HCT116 (cell line): Measurements from ENCODE around the gene SLC27A5. TPM values are rescaled to one million over a fixed set of nuclear protein-coding genes. Genes with fewer than 3 reads are reported as not detected.

Source experiments
- ATAC-seq: fragments of 200-7000 bp; cut with Tn5 transposase; 2 replicates; pipeline ENCODE4 v1.9.1; 2020; ENCODE audit warnings: mild to moderate bottlenecking, moderate library complexity
- BruUV-seq: library from RNA; stranded (reverse); fragments of 400-500 nt; replicated peaks from 2 replicates; lab custom pipeline; 2021; lab: Mats Ljungman, UMichigan
- CTCF ChIA-PET: fragments of 300-600 bp; sonication (Branson Sonifier 250); formaldehyde crosslinking; loops from one replicate; lab custom pipeline; 2021; ENCODE audit warnings: antibody characterized with exemption; lab: Charles Lee
- POLR2A ChIA-PET: fragments of 300-600, 350-600 bp; sonication (Branson Sonifier 250); formaldehyde crosslinking; loops from one replicate; lab custom pipeline; 2021; ENCODE audit warnings: antibody characterized with exemption; lab: Charles Lee
- RAD21 ChIA-PET, 2 experiments: fragments of 300-600 bp; sonication (Branson Sonifier 250); formaldehyde crosslinking; loops; one replicate each; lab custom pipeline; 2023; ENCODE audit warnings: low total read pairs in 2 of 2; ENCODE audit not compliant: uncharacterized antibody in 2 of 2, unreplicated experiment in 2 of 2, low non-redundant PET in 1 of 2; lab: Charles Lee
- DNase-seq: peaks from one replicate; pipeline ENCODE4 v3.0.0-alpha.2; 2010; ENCODE audit warnings: low read depth, low spot score
- H2AFZ ChIP-seq: fragments of 200-600 bp; shearing (Covaris generic), sonication (generic); 2 replicates; pipeline ENCODE4 v1.6.1; 2017; ENCODE audit warnings: low read depth, mixed run types, mixed read lengths, antibody characterized with exemption, low read length; ENCODE audit not compliant: poor library complexity, severe bottlenecking
- H3K27ac ChIP-seq: 2 replicates; pipeline ENCODE4 v1.5.1; 2012; ENCODE audit warnings: low read depth, low read length
- H3K27me3 ChIP-seq: fragments of 200-600 bp; sonication (generic); 2 replicates; pipeline ENCODE4 v1.6.1; 2016; ENCODE audit warnings: mixed run types, low read length, mixed read lengths; ENCODE audit not compliant: insufficient read depth
- H3K36me3 ChIP-seq, 2 experiments: fragments of 200-500 bp in 1 of 2; fragments of 200-600 bp in 1 of 2; sonication (Bioruptor generic) in 1 of 2; sonication (generic) in 1 of 2; 2 replicates each; pipeline versions ENCODE4 v1.5.1 to v1.6.1; 2014 to 2016; ENCODE audit warnings: low read length in 2 of 2, inconsistent platforms in 1 of 2, mixed read lengths in 1 of 2, mixed run types in 1 of 2; ENCODE audit not compliant: insufficient read depth in 2 of 2, control insufficient read depth in 1 of 2
- H3K4me1 ChIP-seq, 2 experiments: fragments of 200-600 bp in 1 of 2; sonication (generic) in 1 of 2; 2 replicates each; pipeline versions ENCODE4 v1.5.1 to v1.6.1; 2012 to 2017; ENCODE audit warnings: low read length in 2 of 2, inconsistent platforms in 1 of 2, mild to moderate bottlenecking in 1 of 2, mixed read lengths in 1 of 2, mixed run types in 1 of 2, moderate library complexity in 1 of 2; ENCODE audit not compliant: insufficient read depth in 2 of 2, control insufficient read depth in 1 of 2
- H3K4me2 ChIP-seq: fragments of 200-600 bp; sonication (generic); 2 replicates; pipeline ENCODE4 v1.6.1; 2017; ENCODE audit warnings: mixed run types, low read length, mixed read lengths
- H3K4me3 ChIP-seq, 2 experiments: fragments of 200-600 bp in 1 of 2; sonication (generic) in 1 of 2; replicated peaks in 1 of 2; 2 replicates each; pipeline ENCODE4 v1.5.1; 2011 to 2016; ENCODE audit warnings: low read length in 2 of 2, control low read depth in 1 of 2, low read depth in 1 of 2, mild to moderate bottlenecking in 1 of 2, mixed read lengths in 1 of 2, mixed run types in 1 of 2
- H3K79me2 ChIP-seq: fragments of 200-600 bp; sonication (generic); 2 replicates; pipeline ENCODE4 v1.6.1; 2017; ENCODE audit warnings: mild to moderate bottlenecking, mixed run types, low read length, moderate library complexity, mixed read lengths; ENCODE audit not compliant: insufficient read depth
- H3K9ac ChIP-seq: fragments of 200-600 bp; sonication (generic); 2 replicates; pipeline ENCODE4 v1.6.1; 2016; ENCODE audit warnings: low read length, mixed read lengths
- H3K9me2 ChIP-seq: fragments of 200-600 bp; sonication (generic), shearing (Covaris generic); 2 replicates; pipeline ENCODE4 v1.6.1; 2017; ENCODE audit warnings: mixed run types, mild to moderate bottlenecking, moderate library complexity; ENCODE audit not compliant: insufficient read depth
- H3K9me3 ChIP-seq, 2 experiments: fragments of 200-500 bp in 1 of 2; fragments of 200-600 bp in 1 of 2; sonication (Bioruptor generic) in 1 of 2; sonication (generic) in 1 of 2; 2 replicates each; pipeline ENCODE4 v1.6.1; 2014 to 2017; ENCODE audit warnings: low read length in 2 of 2, mixed read lengths in 2 of 2, inconsistent platforms in 1 of 2, low read depth in 1 of 2, mild to moderate bottlenecking in 1 of 2, mixed run types in 1 of 2, moderate library complexity in 1 of 2; ENCODE audit not compliant: control insufficient read depth in 1 of 2, insufficient read depth in 1 of 2
- H4K20me1 ChIP-seq: fragments of 200-600 bp; sonication (generic), shearing (Covaris generic); 2 replicates; pipeline ENCODE4 v1.6.1; 2017; ENCODE audit warnings: mixed run types, mild to moderate bottlenecking, moderate library complexity; ENCODE audit not compliant: insufficient read depth
- CBX3 ChIP-seq: IDR thresholded peaks from 2 replicates; pipeline ENCODE4 v1.6.1; 2012; ENCODE audit warnings: low read depth
- CEBPB ChIP-seq: IDR thresholded peaks from 2 replicates; pipeline ENCODE4 v1.6.1; 2012; ENCODE audit warnings: low read depth
- EGR1 ChIP-seq: IDR thresholded peaks from 2 replicates; pipeline ENCODE4 v1.6.1; 2012; ENCODE audit warnings: low read depth
- ELF1 ChIP-seq: IDR thresholded peaks from 2 replicates; pipeline ENCODE4 v1.6.1; 2012; ENCODE audit warnings: low read depth, borderline replicate concordance
- EZH2 ChIP-seq: fragments of 200-600 bp; sonication (generic); IDR thresholded peaks from 2 replicates; pipeline ENCODE4 v1.6.1; 2017; ENCODE audit warnings: antibody characterized with exemption, mixed run types
- JUND ChIP-seq: IDR thresholded peaks from 2 replicates; pipeline ENCODE4 v1.6.1; 2012
- POLR2A ChIP-seq: IDR thresholded peaks from 2 replicates; pipeline ENCODE4 v1.7.0; 2011; ENCODE audit warnings: borderline replicate concordance; ENCODE audit not compliant: insufficient read depth, insufficient read length; ENCODE audit errors: extremely low read depth
- POLR2AphosphoS5 ChIP-seq: IDR thresholded peaks from 2 replicates; pipeline ENCODE4 v1.6.1; 2011; ENCODE audit warnings: mild to moderate bottlenecking, low read depth, low read length, moderate library complexity
- RAD21 ChIP-seq: IDR thresholded peaks from 2 replicates; pipeline ENCODE4 v1.6.1; 2012; ENCODE audit warnings: low read depth, mild to moderate bottlenecking
- SIN3A ChIP-seq: IDR thresholded peaks from 2 replicates; pipeline ENCODE4 v1.6.1; 2012; ENCODE audit warnings: low read depth
- SRF ChIP-seq: IDR thresholded peaks from 2 replicates; pipeline ENCODE4 v1.6.1; 2012; ENCODE audit warnings: low read depth
- TCF7L2 ChIP-seq: IDR thresholded peaks from 2 replicates; pipeline ENCODE4 v1.7.0; 2011; ENCODE audit warnings: borderline replicate concordance, inconsistent platforms; ENCODE audit not compliant: insufficient read depth, insufficient read length; ENCODE audit errors: extremely low read depth
- YY1 ChIP-seq: IDR thresholded peaks from 2 replicates; pipeline ENCODE4 v1.6.1; 2011; ENCODE audit warnings: low read length, low read depth, moderate library complexity, mild to moderate bottlenecking; ENCODE audit not compliant: insufficient replicate concordance; ENCODE audit errors: extremely low read depth
- ZFX ChIP-seq: fragments of 450-650 bp; IDR thresholded peaks from 2 replicates; pipeline ENCODE4 v1.6.1; 2017
- intact Hi-C: fragments of 100-400 bp; cut with micrococcal nuclease; formaldehyde crosslinking; loops from 2 replicates; pipeline ENCODE4 v1.10.0; 2022
- total RNA-seq: library from RNA; stranded (reverse); gene quantifications from one replicate; pipeline ENCODE4 v1.2.1, GENCODE V29; 2021; ENCODE audit not compliant: unreplicated experiment
- TF ChIP-seq, protein P1 (sequence below): IDR thresholded peaks from 2 replicates; pipeline ENCODE4 v1.6.1; 2012
- TF ChIP-seq, protein P2 (sequence below): IDR thresholded peaks from 2 replicates; pipeline ENCODE4 v1.6.1; 2011; ENCODE audit warnings: mild to moderate bottlenecking, low read length, moderate library complexity; ENCODE audit not compliant: insufficient replicate concordance; ENCODE audit errors: extremely low read depth
- TF ChIP-seq, protein P3 (sequence below), 3 experiments: fragments of 200-600 bp in 1 of 3; sonication (generic) in 1 of 3; IDR thresholded peaks in 2 of 3; conservative IDR thresholded peaks in 1 of 3; 2 replicates each; pipeline ENCODE4 v1.5.1; 2012 to 2017; ENCODE audit warnings: low read depth in 2 of 3, low read length in 2 of 3, antibody characterized with exemption in 1 of 3, borderline replicate concordance in 1 of 3, control low read depth in 1 of 3, mild to moderate bottlenecking in 1 of 3, mixed read lengths in 1 of 3, mixed run types in 1 of 3, moderate library complexity in 1 of 3; ENCODE audit not compliant: insufficient read depth in 1 of 3
- TF ChIP-seq, protein P4 (sequence below): IDR thresholded peaks from 2 replicates; pipeline ENCODE4 v1.6.1; 2012; ENCODE audit warnings: low read depth

Gene SLC27A5
- total RNA-seq, 1 experiment from 2014 or later, result 27.1 TPM

DNA sequence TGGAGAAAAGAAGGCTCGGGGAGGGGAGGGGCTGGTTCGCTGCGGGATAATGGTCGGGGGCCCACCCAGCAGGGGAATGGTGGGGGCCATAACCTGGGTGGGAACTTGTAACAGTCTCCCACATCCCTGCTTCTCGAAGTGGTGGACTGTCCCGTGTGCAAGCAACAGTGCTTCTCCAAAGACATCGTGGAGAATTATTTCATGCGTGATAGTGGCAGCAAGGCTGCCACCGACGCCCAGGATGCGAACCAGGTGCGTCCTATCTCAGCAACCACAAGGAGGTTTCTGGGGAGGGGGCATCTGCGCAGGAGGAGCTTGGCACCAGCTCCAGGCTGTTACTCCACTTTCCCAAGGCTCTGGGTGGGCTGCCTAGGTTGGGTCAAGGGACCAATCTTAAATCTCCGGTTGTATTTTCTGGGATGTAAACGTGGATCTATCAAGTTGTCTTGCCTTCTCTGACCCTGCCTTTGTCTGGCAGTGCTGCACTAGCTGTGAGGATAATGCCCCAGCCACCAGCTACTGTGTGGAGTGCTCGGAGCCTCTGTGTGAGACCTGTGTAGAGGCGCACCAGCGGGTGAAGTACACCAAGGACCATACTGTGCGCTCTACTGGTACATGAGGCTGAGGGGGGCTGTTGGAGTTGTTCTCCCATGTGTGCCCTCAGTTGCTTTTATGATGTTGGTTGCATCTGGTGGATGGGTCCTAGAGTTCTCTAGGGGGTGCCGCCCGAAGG is 33.7 kb upstream of the SLC27A5 start:
- H4K20me1 ChIP-seq, result peaks cover 32% of the 10 kb centered on the region; the same call in 1 of the 2 replicates
- ATAC-seq (no peak), DNase-seq (no peak)
- no peaks in the 10 kb centered on the region for H3K9me3 ChIP-seq
- peaks cover 41 to 53% of the 10 kb centered on the region in 2 experiments; a peak in 3 of 4 replicates for H3K36me3 ChIP-seq
- peak overlapping the region; percentile 93 for H3K9ac ChIP-seq
- no peaks in the 10 kb centered on the region for H3K9me2 ChIP-seq
- H3K4me1 ChIP-seq, result peaks cover 14 to 27% of the 10 kb centered on the region in 2 experiments
- CTCF ChIA-PET, result no interaction called here
- peak overlapping the region; percentile 77 for H3K27ac ChIP-seq
- RAD21 ChIA-PET, result no interaction called here
- peaks cover 59% of the 10 kb centered on the region for H3K79me2 ChIP-seq
- POLR2A ChIA-PET, result interaction anchor here (1.3 to 2.4 kb wide), 3 partner anchors 10 to 25 kb away, joined by 3 to 21 read pairs (median 14); partner anchors contain the start of genes CHMP2A and ZBTB45
- peaks cover 1% of the 10 kb centered on the region; the same call in 1 of the 2 replicates for H3K27me3 ChIP-seq
- peak overlapping the region; percentile 90 for H3K4me2 ChIP-seq
- no peak overlapping the region for H2AFZ ChIP-seq
- TF ChIP-seq, protein P1, sequence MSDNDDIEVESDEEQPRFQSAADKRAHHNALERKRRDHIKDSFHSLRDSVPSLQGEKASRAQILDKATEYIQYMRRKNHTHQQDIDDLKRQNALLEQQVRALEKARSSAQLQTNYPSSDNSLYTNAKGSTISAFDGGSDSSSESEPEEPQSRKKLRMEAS, result no peak
- TF ChIP-seq, protein P2, sequence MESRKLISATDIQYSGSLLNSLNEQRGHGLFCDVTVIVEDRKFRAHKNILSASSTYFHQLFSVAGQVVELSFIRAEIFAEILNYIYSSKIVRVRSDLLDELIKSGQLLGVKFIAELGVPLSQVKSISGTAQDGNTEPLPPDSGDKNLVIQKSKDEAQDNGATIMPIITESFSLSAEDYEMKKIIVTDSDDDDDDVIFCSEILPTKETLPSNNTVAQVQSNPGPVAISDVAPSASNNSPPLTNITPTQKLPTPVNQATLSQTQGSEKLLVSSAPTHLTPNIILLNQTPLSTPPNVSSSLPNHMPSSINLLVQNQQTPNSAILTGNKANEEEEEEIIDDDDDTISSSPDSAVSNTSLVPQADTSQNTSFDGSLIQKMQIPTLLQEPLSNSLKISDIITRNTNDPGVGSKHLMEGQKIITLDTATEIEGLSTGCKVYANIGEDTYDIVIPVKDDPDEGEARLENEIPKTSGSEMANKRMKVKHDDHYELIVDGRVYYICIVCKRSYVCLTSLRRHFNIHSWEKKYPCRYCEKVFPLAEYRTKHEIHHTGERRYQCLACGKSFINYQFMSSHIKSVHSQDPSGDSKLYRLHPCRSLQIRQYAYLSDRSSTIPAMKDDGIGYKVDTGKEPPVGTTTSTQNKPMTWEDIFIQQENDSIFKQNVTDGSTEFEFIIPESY, result no peak
- TF ChIP-seq POLR2AphosphoS5, result no peak
- no peak for TF ChIP-seq YY1
- no peak for TF ChIP-seq CBX3
- TF ChIP-seq JUND, result no peak
- TF ChIP-seq TCF7L2, result no peak
- no peak for TF ChIP-seq EGR1
- TF ChIP-seq, protein P3, sequence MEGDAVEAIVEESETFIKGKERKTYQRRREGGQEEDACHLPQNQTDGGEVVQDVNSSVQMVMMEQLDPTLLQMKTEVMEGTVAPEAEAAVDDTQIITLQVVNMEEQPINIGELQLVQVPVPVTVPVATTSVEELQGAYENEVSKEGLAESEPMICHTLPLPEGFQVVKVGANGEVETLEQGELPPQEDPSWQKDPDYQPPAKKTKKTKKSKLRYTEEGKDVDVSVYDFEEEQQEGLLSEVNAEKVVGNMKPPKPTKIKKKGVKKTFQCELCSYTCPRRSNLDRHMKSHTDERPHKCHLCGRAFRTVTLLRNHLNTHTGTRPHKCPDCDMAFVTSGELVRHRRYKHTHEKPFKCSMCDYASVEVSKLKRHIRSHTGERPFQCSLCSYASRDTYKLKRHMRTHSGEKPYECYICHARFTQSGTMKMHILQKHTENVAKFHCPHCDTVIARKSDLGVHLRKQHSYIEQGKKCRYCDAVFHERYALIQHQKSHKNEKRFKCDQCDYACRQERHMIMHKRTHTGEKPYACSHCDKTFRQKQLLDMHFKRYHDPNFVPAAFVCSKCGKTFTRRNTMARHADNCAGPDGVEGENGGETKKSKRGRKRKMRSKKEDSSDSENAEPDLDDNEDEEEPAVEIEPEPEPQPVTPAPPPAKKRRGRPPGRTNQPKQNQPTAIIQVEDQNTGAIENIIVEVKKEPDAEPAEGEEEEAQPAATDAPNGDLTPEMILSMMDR (IDR thresholded peaks at IDR 0.05 in 2 of 3, conservative IDR thresholded peaks at IDR 0.05 in 1 of 3; ENCODE audit: borderline replicate concordance in 1 of 3, insufficient read depth in 1 of 3, low read depth in 2 of 3, low read length in 2 of 3), result no peak
- TF ChIP-seq, protein P4, sequence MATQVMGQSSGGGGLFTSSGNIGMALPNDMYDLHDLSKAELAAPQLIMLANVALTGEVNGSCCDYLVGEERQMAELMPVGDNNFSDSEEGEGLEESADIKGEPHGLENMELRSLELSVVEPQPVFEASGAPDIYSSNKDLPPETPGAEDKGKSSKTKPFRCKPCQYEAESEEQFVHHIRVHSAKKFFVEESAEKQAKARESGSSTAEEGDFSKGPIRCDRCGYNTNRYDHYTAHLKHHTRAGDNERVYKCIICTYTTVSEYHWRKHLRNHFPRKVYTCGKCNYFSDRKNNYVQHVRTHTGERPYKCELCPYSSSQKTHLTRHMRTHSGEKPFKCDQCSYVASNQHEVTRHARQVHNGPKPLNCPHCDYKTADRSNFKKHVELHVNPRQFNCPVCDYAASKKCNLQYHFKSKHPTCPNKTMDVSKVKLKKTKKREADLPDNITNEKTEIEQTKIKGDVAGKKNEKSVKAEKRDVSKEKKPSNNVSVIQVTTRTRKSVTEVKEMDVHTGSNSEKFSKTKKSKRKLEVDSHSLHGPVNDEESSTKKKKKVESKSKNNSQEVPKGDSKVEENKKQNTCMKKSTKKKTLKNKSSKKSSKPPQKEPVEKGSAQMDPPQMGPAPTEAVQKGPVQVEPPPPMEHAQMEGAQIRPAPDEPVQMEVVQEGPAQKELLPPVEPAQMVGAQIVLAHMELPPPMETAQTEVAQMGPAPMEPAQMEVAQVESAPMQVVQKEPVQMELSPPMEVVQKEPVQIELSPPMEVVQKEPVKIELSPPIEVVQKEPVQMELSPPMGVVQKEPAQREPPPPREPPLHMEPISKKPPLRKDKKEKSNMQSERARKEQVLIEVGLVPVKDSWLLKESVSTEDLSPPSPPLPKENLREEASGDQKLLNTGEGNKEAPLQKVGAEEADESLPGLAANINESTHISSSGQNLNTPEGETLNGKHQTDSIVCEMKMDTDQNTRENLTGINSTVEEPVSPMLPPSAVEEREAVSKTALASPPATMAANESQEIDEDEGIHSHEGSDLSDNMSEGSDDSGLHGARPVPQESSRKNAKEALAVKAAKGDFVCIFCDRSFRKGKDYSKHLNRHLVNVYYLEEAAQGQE, result no peak
- TF ChIP-seq ZFX, result no peak
- TF ChIP-seq POLR2A, result no peak
- TF ChIP-seq ELF1, result no peak
- TF ChIP-seq RAD21, result no peak
- no peak for TF ChIP-seq SIN3A
- no peak for TF ChIP-seq SRF
- no peak for TF ChIP-seq EZH2
- TF ChIP-seq CEBPB, result no peak
- TSS peak; percentile 56 for BruUV-seq
- peak overlapping the region; percentile 90 to 94 for H3K4me3 ChIP-seq
- intact Hi-C loops, result no loop called here
